H9 (cell line): ENCODE results near the gene ELF3. TPM values are rescaled to one million over a fixed set of nuclear protein-coding genes. Genes with fewer than 3 reads are reported as not detected.

Experiments used
- DNase-seq: peaks from one replicate; pipeline ENCODE4 v3.0.0-alpha.2; 2017
- H2AFZ ChIP-seq: one replicate; pipeline ENCODE4 v1.6.1; 2013; ENCODE audit warnings: mild to moderate bottlenecking, low read length, control low read depth, moderate library complexity
- H2AK5ac ChIP-seq: 2 replicates; pipeline ENCODE4 v1.6.1; 2013; ENCODE audit warnings: low read length, control low read depth, mixed read lengths; ENCODE audit not compliant: insufficient read length
- H2BK120ac ChIP-seq: one replicate; pipeline ENCODE4 v1.6.1; 2013; ENCODE audit warnings: low read depth, mild to moderate bottlenecking, low read length, control low read depth, inconsistent platforms; ENCODE audit not compliant: poor library complexity, severe bottlenecking
- H2BK12ac ChIP-seq: 2 replicates; pipeline ENCODE4 v1.6.1; 2013; ENCODE audit warnings: low read length, control low read depth, mixed read lengths, low read depth; ENCODE audit not compliant: insufficient read length
- H2BK15ac ChIP-seq: 2 replicates; pipeline ENCODE4 v1.6.1; 2013; ENCODE audit warnings: low read depth, low read length, control low read depth
- H2BK20ac ChIP-seq: one replicate; pipeline ENCODE4 v1.6.1; 2013; ENCODE audit warnings: low read depth, mild to moderate bottlenecking, low read length, control low read depth, inconsistent platforms; ENCODE audit not compliant: poor library complexity, severe bottlenecking
- H2BK5ac ChIP-seq: 2 replicates; pipeline ENCODE4 v1.6.1; 2013; ENCODE audit warnings: low read length, control low read depth, mixed read lengths; ENCODE audit not compliant: insufficient read length
- H3K14ac ChIP-seq: 2 replicates; pipeline ENCODE4 v1.6.1; 2013; ENCODE audit warnings: low read length, control low read depth; ENCODE audit not compliant: insufficient read depth
- H3K18ac ChIP-seq: 2 replicates; pipeline ENCODE4 v1.6.1; 2013; ENCODE audit warnings: low read depth, mild to moderate bottlenecking, mixed read lengths, low read length, control low read depth; ENCODE audit not compliant: insufficient read length
- H3K23ac ChIP-seq: 2 replicates; pipeline ENCODE4 v1.6.1; 2013; ENCODE audit warnings: low read length, control low read depth, mixed read lengths, low read depth; ENCODE audit not compliant: insufficient read length
- H3K23me2 ChIP-seq: 2 replicates; pipeline ENCODE4 v1.6.1; 2013; ENCODE audit warnings: low read depth, mild to moderate bottlenecking, mixed read lengths, low read length, control low read depth; ENCODE audit not compliant: insufficient read length, poor library complexity, severe bottlenecking
- H3K27ac ChIP-seq: 2 replicates; pipeline ENCODE4 v1.5.1; 2013; ENCODE audit warnings: low read length, control low read depth, mixed read lengths, low read depth; ENCODE audit not compliant: insufficient read length
- H3K27me3 ChIP-seq: 2 replicates; pipeline ENCODE4 v1.6.1; 2013; ENCODE audit warnings: low read length, control low read depth, inconsistent platforms; ENCODE audit not compliant: insufficient read depth
- H3K4ac ChIP-seq: 2 replicates; pipeline ENCODE4 v1.6.1; 2013; ENCODE audit warnings: low read depth, mild to moderate bottlenecking, control low read depth, inconsistent platforms, low read length, moderate library complexity
- H3K4me1 ChIP-seq: 2 replicates; pipeline ENCODE4 v1.6.1; 2013; ENCODE audit warnings: low read length, control low read depth, inconsistent platforms; ENCODE audit not compliant: insufficient read depth
- H3K4me2 ChIP-seq: 2 replicates; pipeline ENCODE4 v1.6.1; 2013; ENCODE audit warnings: low read length, control low read depth, mixed read lengths; ENCODE audit not compliant: insufficient read length, insufficient read depth
- H3K56ac ChIP-seq: 2 replicates; pipeline ENCODE4 v1.6.1; 2013; ENCODE audit warnings: low read depth, mild to moderate bottlenecking, mixed read lengths, low read length, control low read depth; ENCODE audit not compliant: insufficient read length
- H3K79me1 ChIP-seq: 2 replicates; pipeline ENCODE4 v1.6.1; 2013; ENCODE audit warnings: low read depth, mild to moderate bottlenecking, moderate library complexity, low read length, control low read depth, inconsistent platforms; ENCODE audit not compliant: insufficient read depth, poor library complexity, severe bottlenecking
- H3K79me2 ChIP-seq: 2 replicates; pipeline ENCODE4 v1.6.1; 2013; ENCODE audit warnings: low read length, control low read depth, inconsistent platforms; ENCODE audit not compliant: insufficient read depth
- H3K9ac ChIP-seq: 2 replicates; pipeline ENCODE4 v1.6.1; 2013; ENCODE audit warnings: low read length, control low read depth, mixed read lengths; ENCODE audit not compliant: insufficient read length; ENCODE audit errors: extremely low read depth
- H3K9me3 ChIP-seq: one replicate; pipeline ENCODE4 v1.6.1; 2013; ENCODE audit warnings: low read depth, low read length, inconsistent platforms; ENCODE audit not compliant: control insufficient read depth
- H3T11ph ChIP-seq: one replicate; pipeline ENCODE4 v1.6.1; 2013; ENCODE audit warnings: mild to moderate bottlenecking, low read length, control low read depth, inconsistent platforms
- H4K20me1 ChIP-seq: one replicate; pipeline ENCODE4 v1.6.1; 2013; ENCODE audit not compliant: control insufficient read depth, insufficient read length, insufficient read depth
- H4K5ac ChIP-seq: 2 replicates; pipeline ENCODE4 v1.6.1; 2013; ENCODE audit warnings: low read depth, mild to moderate bottlenecking, mixed read lengths, low read length, control low read depth; ENCODE audit not compliant: insufficient read length
- H4K8ac ChIP-seq: replicated peaks from 2 replicates; pipeline ENCODE4 v1.6.1; 2013; ENCODE audit warnings: low read length, control low read depth, mixed read lengths, low read depth; ENCODE audit not compliant: insufficient read length
- H4K91ac ChIP-seq: 2 replicates; pipeline ENCODE4 v1.6.1; 2013; ENCODE audit warnings: low read depth, mild to moderate bottlenecking, moderate library complexity, mixed read lengths, low read length, control low read depth; ENCODE audit not compliant: insufficient read length
- H3K27ac Mint-ChIP-seq, 3 experiments: 2 replicates in 2 of 3; 3 replicates in 1 of 3; pipeline ENCODE4 v1.8.0; 2020 to 2021; ENCODE audit warnings: mixed read lengths in 3 of 3, mild to moderate bottlenecking in 1 of 3, moderate library complexity in 1 of 3
- H3K27me3 Mint-ChIP-seq: 2 replicates; pipeline ENCODE4 v1.8.0; 2021; ENCODE audit warnings: low read depth, mild to moderate bottlenecking, moderate library complexity, mixed read lengths
- H3K36me3 Mint-ChIP-seq, 3 experiments: 2 replicates in 2 of 3; 3 replicates in 1 of 3; pipeline ENCODE4 v1.8.0; 2020 to 2021; ENCODE audit warnings: low read depth in 3 of 3, mixed read lengths in 3 of 3; ENCODE audit not compliant: insufficient read depth in 1 of 3
- H3K4me1 Mint-ChIP-seq, 2 experiments: 2 replicates each; pipeline ENCODE4 v1.8.0; 2020; ENCODE audit warnings: mixed read lengths in 2 of 2
- H3K4me3 Mint-ChIP-seq, 2 experiments: 2 replicates in 1 of 2; 3 replicates in 1 of 2; pipeline ENCODE4 v1.8.0; 2020 to 2021; ENCODE audit warnings: mild to moderate bottlenecking in 2 of 2, mixed read lengths in 2 of 2, moderate library complexity in 1 of 2
- H3K9me3 Mint-ChIP-seq, 2 experiments: 2 replicates in 1 of 2; 3 replicates in 1 of 2; pipeline ENCODE4 v1.8.0; 2020; ENCODE audit warnings: mild to moderate bottlenecking in 2 of 2, mixed read lengths in 2 of 2, moderate library complexity in 1 of 2
- CTCF ChIP-seq: fragments of 200-600 bp; sonication (generic); conservative IDR thresholded peaks from 3 replicates; pipeline ENCODE4 v1.8.0; 2021; ENCODE audit warnings: antibody characterized with exemption, mild to moderate bottlenecking
- WGBS: extraction: QIAGEN DNeasy Blood & Tissue Kit; methylation state at CpG from one replicate; pipeline ENCODE4 v1.1.7; 2013; ENCODE audit warnings: missing lambda C conversion rate, low lambda C conversion rate, mixed read lengths; ENCODE audit not compliant: insufficient read length; ENCODE audit errors: extremely low coverage; 5-methylcytosine and 5-hydroxymethylcytosine counted together
- total RNA-seq: library from RNA; stranded (reverse); gene quantifications from 2 replicates; pipeline ENCODE4 v1.2.1, GENCODE V29; 2021

Gene ELF3
- total RNA-seq, 1 experiment from 2014 or later: 10.4 TPM

GRCh38 chr1:201988601-201989000 lies 21.8 kb upstream of the ELF3 start:
- H3K79me1 ChIP-seq: peaks cover 3% of the 10 kb centered on the region
- no peak overlapping the region for H3K4me3 Mint-ChIP-seq
- H3K27ac ChIP-seq: no peak overlapping the region
- H2AFZ ChIP-seq: no peak overlapping the region
- no peak for DNase-seq
- H3K56ac ChIP-seq: no peak overlapping the region
- H3K4me2 ChIP-seq: no peak overlapping the region
- no peak overlapping the region for H4K5ac ChIP-seq
- H2BK20ac ChIP-seq: no peak overlapping the region
- TF ChIP-seq CTCF: no peak
- H3K4me1 ChIP-seq: no peaks in the 10 kb centered on the region; the same call in 1 of the 2 replicates
- no peak overlapping the region for H3K9ac ChIP-seq
- H3K79me2 ChIP-seq: peaks cover 7% of the 10 kb centered on the region; the same call in 1 of the 2 replicates
- H4K91ac ChIP-seq: no peak overlapping the region
- H3K27ac Mint-ChIP-seq: no peak overlapping the region; a peak in 1 of 7 replicates
- H4K20me1 ChIP-seq: no peaks in the 10 kb centered on the region
- H2BK12ac ChIP-seq: no peak overlapping the region
- peaks cover 12% of the 10 kb centered on the region in 2 experiments for H3K4me1 Mint-ChIP-seq
- no peaks in the 10 kb centered on the region; a peak in 1 of 5 replicates for H3K9me3 Mint-ChIP-seq
- H4K8ac ChIP-seq: no peak overlapping the region
- no peaks in the 10 kb centered on the region for H3K27me3 ChIP-seq
- no peaks in the 10 kb centered on the region for H3K27me3 Mint-ChIP-seq
- H3K4ac ChIP-seq: no peak overlapping the region
- no CpG with 5 or more reads among the region's 7 CpGs for WGBS
- H3K23ac ChIP-seq: no peak overlapping the region
- no peak overlapping the region for H2BK15ac ChIP-seq
- H3K36me3 Mint-ChIP-seq: peaks cover 20 to 58% (median 42%) of the 10 kb centered on the region in 3 experiments
- no peak overlapping the region for H2AK5ac ChIP-seq
- H3K9me3 ChIP-seq: no peaks in the 10 kb centered on the region
- H3K14ac ChIP-seq: no peak overlapping the region
- no peaks in the 10 kb centered on the region for H3K23me2 ChIP-seq
- no peak overlapping the region for H3K18ac ChIP-seq
- no peak overlapping the region for H2BK5ac ChIP-seq
- no peak overlapping the region for H2BK120ac ChIP-seq
- H3T11ph ChIP-seq: no peak overlapping the region
